H1 (cell line): ENCODE data around the gene GPR39. TPM values are rescaled to one million over a fixed set of nuclear protein-coding genes. Genes with fewer than 3 reads are reported as not detected.

Experiments
- CTCF ChIA-PET: fragments of 300-600 bp; sonication (Branson Sonifier 250); formaldehyde crosslinking; loops from one replicate; lab custom pipeline; 2021; ENCODE audit not compliant: partially characterized antibody; lab: Charles Lee
- POLR2A ChIA-PET: fragments of 300-600 bp; sonication (Branson Sonifier 250); formaldehyde crosslinking; loops from one replicate; lab custom pipeline; 2021; ENCODE audit warnings: inconsistent platforms; ENCODE audit not compliant: partially characterized antibody; lab: Charles Lee
- DNase-seq, 2 experiments: peaks; one replicate each; pipeline versions ENCODE4 v3.0.0 to v3.0.0-alpha.2; 2010 to 2022; ENCODE audit warnings: low spot score in 2 of 2, low read depth in 1 of 2, mixed read lengths in 1 of 2
- FAIRE-seq: peaks from 2 replicates; lab custom pipeline; 2011; peaks lifted over from hg19 to GRCh38; lab: Jason Lieb, UNC
- H2AFZ ChIP-seq: 2 replicates; pipeline ENCODE4 v1.8.1; 2012; ENCODE audit warnings: low read length, inconsistent platforms
- H2AK5ac ChIP-seq: 2 replicates; pipeline ENCODE4 v1.6.1; 2013; ENCODE audit warnings: low read depth, low read length
- H2BK120ac ChIP-seq: replicated peaks from 2 replicates; pipeline ENCODE3; 2013; ENCODE audit warnings: low read depth, low read length, inconsistent platforms
- H2BK12ac ChIP-seq: 2 replicates; pipeline ENCODE4 v1.6.1; 2013; ENCODE audit warnings: low read depth, low read length
- H2BK15ac ChIP-seq: 2 replicates; pipeline ENCODE4 v1.6.1; 2013; ENCODE audit warnings: low read length
- H2BK20ac ChIP-seq: 2 replicates; pipeline ENCODE4 v1.6.1; 2013; ENCODE audit warnings: low read length
- H2BK5ac ChIP-seq: 2 replicates; pipeline ENCODE4 v1.6.1; 2013; ENCODE audit warnings: low read depth, low read length
- H3K14ac ChIP-seq: 2 replicates; pipeline ENCODE4 v1.6.1; 2013; ENCODE audit warnings: inconsistent platforms; ENCODE audit not compliant: insufficient read length
- H3K18ac ChIP-seq: 2 replicates; pipeline ENCODE4 v1.6.1; 2013; ENCODE audit warnings: low read length; ENCODE audit errors: extremely low read depth
- H3K23ac ChIP-seq: 2 replicates; pipeline ENCODE4 v1.6.1; 2013; ENCODE audit warnings: inconsistent platforms; ENCODE audit not compliant: insufficient read length
- H3K23me2 ChIP-seq: 2 replicates; pipeline ENCODE4 v1.6.1; 2013; ENCODE audit warnings: low read depth, low read length
- H3K27ac ChIP-seq: 2 replicates; pipeline ENCODE4 v1.6.1; 2011; ENCODE audit warnings: low read depth, low read length, inconsistent platforms
- H3K27me3 ChIP-seq, 4 experiments: replicated peaks in 1 of 4; 1 replicate in 1 of 4; 2 replicates in 3 of 4; pipeline versions ENCODE4 v1.6.1 to v1.8.1; 2011 to 2013; ENCODE audit warnings: low read length in 3 of 4, mild to moderate bottlenecking in 3 of 4, inconsistent platforms in 2 of 4, mixed read lengths in 2 of 4, moderate library complexity in 1 of 4; ENCODE audit not compliant: control insufficient read depth in 3 of 4, insufficient read depth in 3 of 4; ENCODE audit errors: extremely low read depth in 1 of 4
- H3K36me3 ChIP-seq, 4 experiments: 2 replicates each; pipeline versions ENCODE4 v1.6.1 to v1.8.1; 2011 to 2013; ENCODE audit warnings: mild to moderate bottlenecking in 4 of 4, low read length in 3 of 4, moderate library complexity in 2 of 4, control low read depth in 1 of 4, inconsistent platforms in 1 of 4; ENCODE audit not compliant: insufficient read depth in 4 of 4, control insufficient read depth in 2 of 4
- H3K4ac ChIP-seq: replicated peaks from 2 replicates; pipeline ENCODE3; 2013; ENCODE audit warnings: low read length, low read depth, mixed read lengths, inconsistent platforms; ENCODE audit not compliant: insufficient read length
- H3K4me1 ChIP-seq, 4 experiments: replicated peaks in 1 of 4; 1 replicate in 1 of 4; 2 replicates in 3 of 4; pipeline versions ENCODE4 v1.6.1 to v1.8.1; 2011 to 2013; ENCODE audit warnings: low read length in 3 of 4, inconsistent platforms in 2 of 4, mixed read lengths in 1 of 4; ENCODE audit not compliant: insufficient read depth in 4 of 4, control insufficient read depth in 3 of 4
- H3K4me2 ChIP-seq, 2 experiments: 2 replicates each; pipeline versions ENCODE4 v1.6.1 to v1.8.1; 2011 to 2013; ENCODE audit warnings: low read depth in 2 of 2, low read length in 2 of 2, control low read depth in 1 of 2, inconsistent platforms in 1 of 2, mild to moderate bottlenecking in 1 of 2; ENCODE audit not compliant: insufficient read depth in 1 of 2
- H3K4me3 ChIP-seq, 4 experiments: fragments of 200-600, 300-600 bp in 1 of 4; sonication (generic), shearing (Covaris generic), sonication (Bioruptor Twin) in 1 of 4; 2 replicates each; pipeline versions ENCODE4 v1.5.1 to v1.8.1; 2011 to 2016; ENCODE audit warnings: low read length in 4 of 4, low read depth in 3 of 4, control low read depth in 2 of 4, inconsistent platforms in 2 of 4, mild to moderate bottlenecking in 2 of 4, mixed read lengths in 1 of 4, moderate library complexity in 1 of 4; ENCODE audit not compliant: insufficient read depth in 2 of 4; ENCODE audit errors: extremely low read depth in 1 of 4
- H3K56ac ChIP-seq: replicated peaks from 2 replicates; pipeline ENCODE3; 2013; ENCODE audit warnings: low read depth, mild to moderate bottlenecking, mixed read lengths, low read length, inconsistent platforms; ENCODE audit not compliant: insufficient read length
- H3K79me1 ChIP-seq: 2 replicates; pipeline ENCODE4 v1.6.1; 2013; ENCODE audit warnings: low read depth, low read length, control low read depth
- H3K79me2 ChIP-seq, 2 experiments: 2 replicates each; pipeline versions ENCODE4 v1.6.1 to v1.8.1; 2012 to 2013; ENCODE audit warnings: low read length in 2 of 2, mild to moderate bottlenecking in 2 of 2, inconsistent platforms in 1 of 2; ENCODE audit not compliant: insufficient read depth in 2 of 2, control insufficient read depth in 1 of 2
- H3K9ac ChIP-seq, 4 experiments: replicated peaks in 1 of 4; 1 replicate in 1 of 4; 2 replicates in 3 of 4; pipeline versions ENCODE4 v1.6.1 to v1.8.1; 2011 to 2013; ENCODE audit warnings: low read depth in 3 of 4, low read length in 3 of 4, control low read depth in 2 of 4, mild to moderate bottlenecking in 2 of 4, moderate library complexity in 2 of 4, inconsistent platforms in 1 of 4; ENCODE audit errors: extremely low read depth in 1 of 4
- H3K9me3 ChIP-seq, 2 experiments: 2 replicates each; pipeline versions ENCODE4 v1.6.1 to v1.8.1; 2012 to 2013; ENCODE audit warnings: mild to moderate bottlenecking in 2 of 2, moderate library complexity in 2 of 2, control low read depth in 1 of 2, inconsistent platforms in 1 of 2, low read depth in 1 of 2, low read length in 1 of 2, mixed read lengths in 1 of 2; ENCODE audit not compliant: insufficient read depth in 2 of 2
- H4K20me1 ChIP-seq, 2 experiments: replicated peaks in 1 of 2; 2 replicates each; pipeline versions ENCODE3 to v1.8.1; 2011 to 2013; ENCODE audit warnings: inconsistent platforms in 2 of 2, low read length in 2 of 2, mild to moderate bottlenecking in 1 of 2; ENCODE audit not compliant: insufficient read depth in 2 of 2, control insufficient read depth in 1 of 2
- H4K5ac ChIP-seq: 2 replicates; pipeline ENCODE4 v1.6.1; 2013; ENCODE audit warnings: low read length, low read depth, mixed read lengths, inconsistent platforms; ENCODE audit not compliant: insufficient read length
- H4K8ac ChIP-seq: 2 replicates; pipeline ENCODE4 v1.8.0; 2013; ENCODE audit warnings: mild to moderate bottlenecking, moderate library complexity, low read length, inconsistent platforms; ENCODE audit not compliant: insufficient read depth; ENCODE audit errors: extremely low read depth
- H4K91ac ChIP-seq: replicated peaks from 2 replicates; pipeline ENCODE3; 2013; ENCODE audit warnings: low read length, mixed read lengths, inconsistent platforms; ENCODE audit not compliant: insufficient read length
- ASH2L ChIP-seq: fragments of 200-600, 300-600 bp; sonication (generic); IDR thresholded peaks from one replicate; pipeline ENCODE4 v1.7.1; 2017; ENCODE audit warnings: low read length
- YY1 ChIP-seq: IDR thresholded peaks from 2 replicates; pipeline ENCODE4 v1.6.1; 2011; ENCODE audit warnings: low read depth, mild to moderate bottlenecking, low read length
- WGBS, 2 experiments: shearing (Covaris generic) in 1 of 2; methylation state at CpG; one replicate each; pipeline versions ENCODE4 v1.1.6 to v1.1.7; 2013 to 2015; ENCODE audit warnings: low lambda C conversion rate in 2 of 2, mixed read lengths in 2 of 2, inconsistent platforms in 1 of 2, low coverage in 1 of 2, missing lambda C conversion rate in 1 of 2; ENCODE audit not compliant: insufficient replicate concordance in 2 of 2, insufficient coverage in 1 of 2, insufficient read length in 1 of 2; ENCODE audit errors: extremely low coverage in 1 of 2, missing lambda C conversion rate in 1 of 2; 5-methylcytosine and 5-hydroxymethylcytosine counted together
- polyA plus RNA-seq, 7 experiments: library from polyadenylated mRNA; depleted of rRNA in 3 of 7; stranded (reverse) in 5 of 7; unstranded in 2 of 7; fragments of >200 nt in 5 of 7; fragments of 200-250 nt in 2 of 7; gene quantifications; 1 replicate in 5 of 7; 2 replicates in 1 of 7; 4 replicates in 1 of 7; pipeline versions ENCODE4 v1.2.1 to v1.2.3, GENCODE V29; 2011 to 2013; ENCODE audit warnings: missing spikeins in 2 of 7, mixed read lengths in 2 of 7
- total RNA-seq: library from RNA; stranded (reverse); fragmentation: NEBNext Ultra II Directional; extraction: Animal tissue kit (Norgen Biotek cat#: 25700); gene quantifications from 2 replicates; pipeline ENCODE4 v1.2.1, GENCODE V29; 2021

The GPR39 gene
- total and polyA plus RNA-seq, 2 of the 8 experiments (the other 6 are each of a cell fraction or from before 2014, with no cell fraction given) = 0.63 to 2.7 TPM

- H2AFZ ChIP-seq = no peak overlapping the region
- no peak overlapping the region for H4K5ac ChIP-seq
- no peak overlapping the region for H2BK15ac ChIP-seq
- no peak overlapping the region for H2BK5ac ChIP-seq
- H3K56ac ChIP-seq = no peak overlapping the region
- no peak overlapping the region for H2BK12ac ChIP-seq
- no peak overlapping the region for H4K8ac ChIP-seq
- H3K4ac ChIP-seq = no peak overlapping the region
- no peaks in the 10 kb centered on the region for H4K20me1 ChIP-seq
- FAIRE-seq (no peak), DNase-seq (no peak)
- no peak overlapping the region for H2AK5ac ChIP-seq
- no peak overlapping the region for H3K18ac ChIP-seq
- no peak overlapping the region for H4K91ac ChIP-seq
- H3K14ac ChIP-seq = no peak overlapping the region
- no peak overlapping the region for H2BK20ac ChIP-seq
- no peak overlapping the region for H3K23ac ChIP-seq
- no peaks in the 10 kb centered on the region; the same call in 1 of the 2 replicates for H3K23me2 ChIP-seq
- 81% methylated on average over 5 of the region's 5 CpGs; no CpG with 5 or more reads in 1 of the 2 experiments for WGBS, 2 experiments
- no peaks in the 10 kb centered on the region for H3K79me2 ChIP-seq
- ChIA-PET CTCF (no interaction called here), POLR2A (no interaction called here)
- TF ChIP-seq YY1 (no peak), ASH2L (no peak)
- H3K4me2 ChIP-seq = no peak overlapping the region
- peaks cover 3 to 7% of the 10 kb centered on the region in 2 experiments; a peak in 1 of 4 replicates for H3K9me3 ChIP-seq
- H3K4me3 ChIP-seq = no peak overlapping the region
- no peaks in the 10 kb centered on the region for H3K79me1 ChIP-seq
- H3K27ac ChIP-seq = no peak overlapping the region
- peaks cover 0 to 5% (median 0%) of the 10 kb centered on the region in 4 experiments; a peak in 1 of 7 replicates for H3K4me1 ChIP-seq
- no peak overlapping the region for H2BK120ac ChIP-seq
- no peaks in the 10 kb centered on the region for H3K36me3 ChIP-seq
- no peak overlapping the region for H3K9ac ChIP-seq
- H3K27me3 ChIP-seq = no peaks in the 10 kb centered on the region
Observed at GRCh38 chr2:132373391-132374135, 43.0 kb upstream of the GPR39 start.
